ENCODE results near the gene HTT. TPM values are rescaled to one million over a fixed set of nuclear protein-coding genes. Genes with fewer than 3 reads are reported as not detected.

HTT gene
- total and polyA plus RNA-seq, 2 of the 13 experiments (the other 11 are each of a cell fraction or from before 2014, with no cell fraction given) = 17.5 to 19.5 TPM

- peak; percentile 72 for TF ChIP-seq ZNF574 (CRISPR knock-in tag; IDR thresholded peaks at IDR 0.05)
- 0 out of 2 replicates have a peak, but pooled peaks have one; percentile 20 for TF ChIP-seq KAT7 (CRISPR knock-in tag; IDR thresholded peaks at IDR 0.05; ENCODE audit: borderline replicate concordance)
- no peak for TF ChIP-seq KDM1A (CRISPR knock-in tag; IDR thresholded peaks at IDR 0.05)
- TF ChIP-seq POLR2AphosphoS5 (IDR thresholded peaks at IDR 0.05; ENCODE audit: low read depth, low read length) = peak; percentile 51
- TF ChIP-seq NR1H2 (CRISPR knock-in tag; IDR thresholded peaks at IDR 0.05; ENCODE audit: borderline replicate concordance, low read depth) = no peak
- TF ChIP-seq ELK4 (CRISPR knock-in tag; IDR thresholded peaks at IDR 0.05; ENCODE audit: borderline replicate concordance) = no peak
- no peak for TF ChIP-seq KLF12 (CRISPR knock-in tag; IDR thresholded peaks at IDR 0.05; ENCODE audit: borderline replicate concordance)
- no peak for TF ChIP-seq CBX5 (CRISPR knock-in tag; IDR thresholded peaks at IDR 0.05; ENCODE audit: borderline replicate concordance)
- no peak for TF ChIP-seq PBX2 (CRISPR knock-in tag; IDR thresholded peaks at IDR 0.05)
- TF ChIP-seq REXO4 (CRISPR knock-in tag; IDR thresholded peaks at IDR 0.05; ENCODE audit: borderline replicate concordance) = no peak
- TF ChIP-seq HINFP (CRISPR knock-in tag; IDR thresholded peaks at IDR 0.05; ENCODE audit: low read depth) = peak; percentile 22; the same call in 1 of the 2 replicates
- no peak for TF ChIP-seq ZNF496 (CRISPR knock-in tag; IDR thresholded peaks at IDR 0.05; ENCODE audit: insufficient replicate concordance)
- no peak for TF ChIP-seq FLYWCH1 (CRISPR knock-in tag; IDR thresholded peaks at IDR 0.05)
- peak; percentile 39; the same call in 1 of the 2 replicates for TF ChIP-seq CSRNP1 (CRISPR knock-in tag; IDR thresholded peaks at IDR 0.05)
- TF ChIP-seq ZNF703 (CRISPR knock-in tag; IDR thresholded peaks at IDR 0.05; ENCODE audit: borderline replicate concordance) = no peak
- no peak for TF ChIP-seq STAG1 (CRISPR knock-in tag; IDR thresholded peaks at IDR 0.05)
- peak; percentile 98 for TF ChIP-seq MYC (CRISPR knock-in tag; IDR thresholded peaks at IDR 0.05; ENCODE audit: borderline replicate concordance)
- TF ChIP-seq KDM4B (CRISPR knock-in tag; IDR thresholded peaks at IDR 0.05) = 0 out of 2 replicates have a peak, but pooled peaks have one; percentile 9
- TF ChIP-seq U2AF1 (optimal IDR thresholded peaks at IDR 0.05; ENCODE audit: low read depth, low read length) = no peak
- no peak for TF ChIP-seq LCORL (IDR thresholded peaks at IDR 0.05)
- peak; percentile 65; the same call in 1 of the 2 replicates for TF ChIP-seq LCORL (CRISPR knock-in tag; IDR thresholded peaks at IDR 0.05)
Measured at GRCh38 chr4:3285558-3286334, 211.3 kb downstream of the HTT start (continued).

Data from HepG2 (cell line).